H1 (cell line): Measurements from ENCODE around the gene NPM1.

Experiments used
- BRCA1 ChIP-seq: IDR thresholded peaks from 2 replicates; pipeline ENCODE4 v1.6.1; 2012; ENCODE audit warnings: low read depth, low read length, improper control_type of control experiment
- EZH2 ChIP-seq: fragments of 200-600 bp; sonication (generic); IDR thresholded peaks from 2 replicates; pipeline ENCODE4 v1.7.1; 2012; ENCODE audit warnings: low read depth, mild to moderate bottlenecking, moderate library complexity, low read length, inconsistent platforms; ENCODE audit not compliant: severe bottlenecking
- JUN ChIP-seq: IDR thresholded peaks from 2 replicates; pipeline ENCODE4 v1.6.1; 2011; ENCODE audit warnings: low read depth, mild to moderate bottlenecking, improper control_type of control experiment, low read length
- KDM1A ChIP-seq: fragments of 200-600, 300-600 bp; sonication (generic); IDR thresholded peaks from 2 replicates; pipeline ENCODE4 v1.7.1; 2016; ENCODE audit warnings: mild to moderate bottlenecking, low read length, borderline replicate concordance
- MAFK ChIP-seq: IDR thresholded peaks from 2 replicates; pipeline ENCODE4 v1.6.1; 2012; ENCODE audit warnings: low read depth, mild to moderate bottlenecking, improper control_type of control experiment, low read length
- POLR2A ChIP-seq, 2 experiments: IDR thresholded peaks; 1 replicate in 1 of 2; 2 replicates in 1 of 2; pipeline ENCODE4 v1.6.1; 2011; ENCODE audit warnings: low read depth in 2 of 2, low read length in 2 of 2, mild to moderate bottlenecking in 2 of 2; ENCODE audit errors: control extremely low read depth in 1 of 2
- RAD21 ChIP-seq, 2 experiments: IDR thresholded peaks in 1 of 2; conservative IDR thresholded peaks in 1 of 2; 2 replicates each; pipeline ENCODE4 v1.6.1; 2011; ENCODE audit warnings: low read depth in 2 of 2, low read length in 2 of 2, improper control_type of control experiment in 1 of 2, inconsistent platforms in 1 of 2, mild to moderate bottlenecking in 1 of 2, moderate library complexity in 1 of 2
- SIN3A ChIP-seq, 2 experiments: IDR thresholded peaks in 1 of 2; conservative IDR thresholded peaks in 1 of 2; 2 replicates each; pipeline ENCODE4 v1.6.1; 2011 to 2012; ENCODE audit warnings: low read length in 2 of 2, improper control_type of control experiment in 1 of 2, low read depth in 1 of 2, mild to moderate bottlenecking in 1 of 2
- SP1 ChIP-seq: IDR thresholded peaks from 2 replicates; pipeline ENCODE4 v1.6.1; 2011; ENCODE audit warnings: low read depth, low read length
- SRF ChIP-seq: IDR thresholded peaks from 2 replicates; pipeline ENCODE4 v1.6.1; 2011; ENCODE audit warnings: mild to moderate bottlenecking, low read depth, low read length, moderate library complexity
- TAF1 ChIP-seq: IDR thresholded peaks from 2 replicates; pipeline ENCODE4 v1.6.1; 2011; ENCODE audit warnings: mild to moderate bottlenecking, low read depth, low read length
- TAF7 ChIP-seq: optimal IDR thresholded peaks from 2 replicates; pipeline ENCODE3; 2011; ENCODE audit warnings: low read depth, mild to moderate bottlenecking, inconsistent platforms, low read length, moderate library complexity, borderline replicate concordance
- TF ChIP-seq, protein P1 (sequence below), 3 experiments: IDR thresholded peaks; 1 replicate in 2 of 3; 2 replicates in 1 of 3; pipeline versions ENCODE4 v1.5.1 to v1.6.1; 2011; ENCODE audit warnings: low read length in 3 of 3, mild to moderate bottlenecking in 3 of 3, inconsistent platforms in 2 of 3, low read depth in 1 of 3, moderate library complexity in 1 of 3; ENCODE audit not compliant: insufficient read depth in 1 of 3; ENCODE audit errors: control extremely low read depth in 1 of 3
- TF ChIP-seq, protein P2 (sequence below): IDR thresholded peaks from 2 replicates; pipeline ENCODE4 v1.6.1; 2012; ENCODE audit warnings: inconsistent platforms

DNA sequence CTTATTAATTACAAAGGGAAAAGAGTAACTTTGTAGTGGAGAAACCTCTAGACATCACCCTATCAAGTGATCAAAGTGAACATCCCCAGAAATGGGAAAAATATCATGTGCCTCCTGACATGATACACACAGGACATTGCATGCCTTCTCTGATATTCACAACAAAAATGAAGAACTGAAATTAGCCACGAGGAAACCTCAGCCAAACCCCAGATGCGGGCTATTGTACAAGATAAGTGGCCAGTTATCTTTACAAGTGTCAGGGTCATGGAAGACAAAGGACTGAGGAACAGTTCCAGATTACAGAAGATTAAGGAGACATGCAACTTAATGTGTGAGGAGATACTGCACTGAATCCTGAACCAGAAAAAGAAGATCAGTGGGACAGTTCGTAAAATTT lies 23.8 kb upstream of the NPM1 start:
- TF ChIP-seq, protein P1, sequence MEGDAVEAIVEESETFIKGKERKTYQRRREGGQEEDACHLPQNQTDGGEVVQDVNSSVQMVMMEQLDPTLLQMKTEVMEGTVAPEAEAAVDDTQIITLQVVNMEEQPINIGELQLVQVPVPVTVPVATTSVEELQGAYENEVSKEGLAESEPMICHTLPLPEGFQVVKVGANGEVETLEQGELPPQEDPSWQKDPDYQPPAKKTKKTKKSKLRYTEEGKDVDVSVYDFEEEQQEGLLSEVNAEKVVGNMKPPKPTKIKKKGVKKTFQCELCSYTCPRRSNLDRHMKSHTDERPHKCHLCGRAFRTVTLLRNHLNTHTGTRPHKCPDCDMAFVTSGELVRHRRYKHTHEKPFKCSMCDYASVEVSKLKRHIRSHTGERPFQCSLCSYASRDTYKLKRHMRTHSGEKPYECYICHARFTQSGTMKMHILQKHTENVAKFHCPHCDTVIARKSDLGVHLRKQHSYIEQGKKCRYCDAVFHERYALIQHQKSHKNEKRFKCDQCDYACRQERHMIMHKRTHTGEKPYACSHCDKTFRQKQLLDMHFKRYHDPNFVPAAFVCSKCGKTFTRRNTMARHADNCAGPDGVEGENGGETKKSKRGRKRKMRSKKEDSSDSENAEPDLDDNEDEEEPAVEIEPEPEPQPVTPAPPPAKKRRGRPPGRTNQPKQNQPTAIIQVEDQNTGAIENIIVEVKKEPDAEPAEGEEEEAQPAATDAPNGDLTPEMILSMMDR (IDR thresholded peaks at IDR 0.05; ENCODE audit: control extremely low read depth in 1 of 3, insufficient read depth in 1 of 3, low read depth in 1 of 3, low read length in 3 of 3) = no peak
- TF ChIP-seq KDM1A = no peak
- no peak for TF ChIP-seq POLR2A (IDR thresholded peaks at IDR 0.05; ENCODE audit: control extremely low read depth in 1 of 2, low read depth in 2 of 2, low read length in 2 of 2)
- no peak for TF ChIP-seq BRCA1
- no peak for TF ChIP-seq SRF
- no peak for TF ChIP-seq TAF1
- TF ChIP-seq SP1 = no peak
- no peak for TF ChIP-seq MAFK
- no peak for TF ChIP-seq SIN3A (conservative IDR thresholded peaks at IDR 0.05 in 1 of 2, IDR thresholded peaks at IDR 0.05 in 1 of 2; ENCODE audit: low read depth in 1 of 2, low read length in 2 of 2)
- no peak for TF ChIP-seq RAD21 (IDR thresholded peaks at IDR 0.05 in 1 of 2, conservative IDR thresholded peaks at IDR 0.05 in 1 of 2; ENCODE audit: low read depth in 2 of 2, low read length in 2 of 2)
- TF ChIP-seq EZH2 = no peak
- TF ChIP-seq, protein P2, sequence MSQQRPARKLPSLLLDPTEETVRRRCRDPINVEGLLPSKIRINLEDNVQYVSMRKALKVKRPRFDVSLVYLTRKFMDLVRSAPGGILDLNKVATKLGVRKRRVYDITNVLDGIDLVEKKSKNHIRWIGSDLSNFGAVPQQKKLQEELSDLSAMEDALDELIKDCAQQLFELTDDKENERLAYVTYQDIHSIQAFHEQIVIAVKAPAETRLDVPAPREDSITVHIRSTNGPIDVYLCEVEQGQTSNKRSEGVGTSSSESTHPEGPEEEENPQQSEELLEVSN = no peak
- TF ChIP-seq TAF7 = no peak
- no peak for TF ChIP-seq JUN
